Activated CD8-positive, alpha-beta memory T cell treated with anti-CD3 and anti-CD28 coated beads, Interleukin-2, amount 50 U/mL, for 1 hour (primary cell): Measurements from ENCODE around the gene CGB1.
A peak's percentile ranks its signal among the peaks of the same experiment; 100 is the strongest.
"Not testable (repeated sequence)": the region's sequence is repeated elsewhere in the genome, so short reads cannot be mapped to it uniquely, and the experiment has no call there.

Experiments used
- DNase-seq: peaks from one replicate; pipeline ENCODE4 v3.0.0-alpha.2; 2020; ENCODE audit errors: extremely low read depth

Gene CGB1

GRCh38 chr19:49022116-49022515 is 14.6 kb downstream of the CGB1 start:
- DNase-seq, result no peak

GRCh38 chr19:49020931-49021895 is 15.5 kb downstream of the CGB1 start:
- DNase-seq, result no peak

- no peak for DNase-seq
These were observed 16.4 kb downstream of the CGB1 start for GRCh38 chr19:49020342-49020741.

- DNase-seq, result no peak
These were observed 17.3 kb downstream of the CGB1 start for GRCh38 chr19:49019242-49019932.

- DNase-seq, result not testable (repeated sequence)
These were observed 18.1 kb downstream of the CGB1 start for GRCh38 chr19:49018388-49019241.

GRCh38 chr19:49017666-49018351 is 18.9 kb downstream of the CGB1 start:
- no peak for DNase-seq

GRCh38 chr19:49017041-49017665 is 19.5 kb downstream of the CGB1 start, which contains the start of gene LHB:
Gene LHB, minus strand, starts transcription at chr19:49017091. Its CDS starts 10 bp downstream, at chr19:49017081.
- no peak for DNase-seq

GRCh38 chr19:49016067-49016839 is 20.4 kb downstream of the CGB1 start:
- DNase-seq, result no peak

GRCh38 chr19:49014870-49015255 is 21.8 kb downstream of the CGB1 start:
- no peak for DNase-seq

GRCh38 chr19:49014123-49014869 is 22.4 kb downstream of the CGB1 start:
- DNase-seq, result no peak

GRCh38 chr19:49011194-49011593 is 25.5 kb downstream of the CGB1 start:
- DNase-seq, result no peak

GRCh38 chr19:49010453-49010852 is 26.2 kb downstream of the CGB1 start:
- no peak for DNase-seq

GRCh38 chr19:49009828-49010227 is 26.9 kb downstream of the CGB1 start:
- DNase-seq, result no peak

- no peak for DNase-seq
These were observed 29.8 kb downstream of the CGB1 start for GRCh38 chr19:49006905-49007304.

- no peak for DNase-seq
These were observed 31.6 kb downstream of the CGB1 start for GRCh38 chr19:49004964-49005614.

GRCh38 chr19:49004133-49004532 is 32.6 kb downstream of the CGB1 start:
- no peak for DNase-seq

- peak; percentile 38 for DNase-seq
These were observed 37.0 kb downstream of the CGB1 start for GRCh38 chr19:48999481-49000325.

- no peak for DNase-seq
These were observed 38.7 kb downstream of the CGB1 start for GRCh38 chr19:48997972-48998371.
